ENCODE results near the gene PPFIA1.

PPFIA1 gene

GRCh38 chr11:70377645-70378044 lies 107.2 kb downstream of the PPFIA1 start:
- TF ChIP-seq CTCF (IDR thresholded peaks at IDR 0.05; ENCODE audit: low read length, missing control alignments) = no peak
- DNase-seq (ENCODE audit: low read depth) = no peak
- no peak overlapping the region for H3K4me3 ChIP-seq (replicated peaks; ENCODE audit: low read depth, low read length)

- H3K4me3 ChIP-seq (replicated peaks; ENCODE audit: low read depth, low read length) = no peak overlapping the region
- no peak for DNase-seq (ENCODE audit: low read depth)
- peak; percentile 11 for TF ChIP-seq CTCF (IDR thresholded peaks at IDR 0.05; ENCODE audit: low read length, missing control alignments)
These were observed 108.1 kb downstream of the PPFIA1 start for GRCh38 chr11:70378506-70379134.

- TF ChIP-seq CTCF (IDR thresholded peaks at IDR 0.05; ENCODE audit: low read length, missing control alignments) = no peak
- H3K4me3 ChIP-seq (replicated peaks; ENCODE audit: low read depth, low read length) = no peak overlapping the region
- DNase-seq (ENCODE audit: low read depth) = no peak
These were observed 110.9 kb downstream of the PPFIA1 start for GRCh38 chr11:70381350-70381749.

- TF ChIP-seq CTCF (IDR thresholded peaks at IDR 0.05; ENCODE audit: low read length, missing control alignments) = peak; percentile 4
- peak; percentile 60 for DNase-seq (ENCODE audit: low read depth)
- no peak overlapping the region for H3K4me3 ChIP-seq (replicated peaks; ENCODE audit: low read depth, low read length)
These were observed 111.7 kb downstream of the PPFIA1 start for GRCh38 chr11:70381872-70382861.

DNA sequence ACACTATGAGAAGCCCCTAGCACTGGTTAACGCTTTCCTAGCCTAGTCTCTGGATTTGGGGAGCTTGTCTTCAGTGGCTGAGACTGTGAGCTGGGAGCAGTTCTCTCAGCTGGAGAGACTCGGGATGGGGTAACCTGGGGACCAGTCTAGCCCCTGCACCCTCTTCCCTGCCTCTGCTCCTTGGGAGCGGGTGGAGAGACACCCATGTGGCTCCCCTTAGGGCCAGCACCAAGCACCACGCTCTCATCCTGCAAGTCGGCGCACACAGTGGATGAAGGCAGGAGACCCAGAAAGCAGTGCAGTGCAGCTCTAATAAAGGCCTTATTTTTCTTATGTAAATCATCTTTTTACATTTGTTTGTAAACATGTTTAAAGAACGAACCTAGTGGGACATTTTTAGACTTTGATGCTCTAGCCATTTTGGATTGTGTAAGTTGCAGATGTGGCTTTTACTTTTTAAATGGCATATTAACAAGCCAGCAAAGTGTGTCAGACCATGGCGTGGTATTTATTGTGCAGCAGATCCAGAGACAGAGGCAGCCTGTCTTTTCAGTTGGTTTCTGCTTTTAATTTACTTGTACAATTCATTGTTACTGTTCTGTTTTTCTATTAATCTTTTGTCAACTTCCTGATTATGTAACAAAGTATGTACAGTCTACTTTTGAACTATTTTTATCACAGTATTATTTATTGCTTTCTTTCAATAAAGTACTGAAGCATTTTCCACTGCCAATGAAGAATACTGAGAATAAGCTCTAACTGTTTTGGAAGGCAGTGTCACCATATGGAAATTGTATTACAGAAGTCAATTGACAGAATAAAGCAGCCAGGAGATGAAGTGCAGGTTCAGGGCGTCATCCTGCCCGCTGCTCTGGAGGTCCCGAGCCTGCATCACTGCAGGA lies 113.4 kb downstream of the PPFIA1 start:
- no peak for TF ChIP-seq CTCF (IDR thresholded peaks at IDR 0.05; ENCODE audit: low read length, missing control alignments)
- no peak for DNase-seq (ENCODE audit: low read depth)
- no peak overlapping the region for H3K4me3 ChIP-seq (replicated peaks; ENCODE audit: low read depth, low read length)

DNA sequence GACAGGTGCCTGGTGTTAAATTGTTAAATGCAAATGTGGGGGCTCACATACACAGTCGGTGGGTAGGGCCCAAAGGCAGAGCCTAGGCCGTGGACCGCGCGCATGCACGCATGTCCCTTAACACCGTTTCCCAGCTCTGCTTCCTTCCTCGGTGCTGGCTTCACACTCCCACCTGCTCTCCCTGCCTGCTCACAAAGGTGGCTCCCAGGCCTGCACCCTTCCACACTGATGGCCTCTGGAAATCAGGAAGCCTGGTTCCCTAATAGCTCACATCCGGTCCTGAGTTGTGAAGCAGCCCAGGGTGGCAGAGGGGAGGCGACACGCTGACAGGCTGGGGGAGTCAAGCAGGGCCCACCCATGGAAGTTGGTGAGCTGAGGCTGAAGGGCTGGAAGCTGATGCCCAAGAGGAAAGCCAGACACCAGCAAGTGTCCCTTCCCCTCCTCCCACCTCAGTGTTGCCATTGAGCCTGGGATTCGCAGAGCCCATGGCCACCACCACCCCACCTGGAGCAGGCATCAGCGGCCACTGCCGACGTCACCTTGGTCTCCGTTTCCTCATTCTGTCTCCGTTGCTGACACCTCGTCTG lies 114.2 kb downstream of the PPFIA1 start:
- H3K4me3 ChIP-seq (replicated peaks; ENCODE audit: low read depth, low read length) = no peak overlapping the region
- TF ChIP-seq CTCF (IDR thresholded peaks at IDR 0.05; ENCODE audit: low read length, missing control alignments) = no peak
- DNase-seq (ENCODE audit: low read depth) = no peak

Data from fibroblast of pulmonary artery (primary cell).